Upper lobe of left lung (tissue), 6 donors: Measurements from ENCODE around the gene FARSB. TPM values are rescaled to one million over a fixed set of nuclear protein-coding genes. Genes with fewer than 3 reads are reported as not detected.

ENCODE experiments used
- ATAC-seq, 2 donors: fragments of 200-7000 bp; cut with Tn5 transposase; one replicate each; pipeline ENCODE4 v1.9.1; 2022; ENCODE audit warnings: mild to moderate bottlenecking in 2 of 2, moderate library complexity in 2 of 2; ENCODE audit not compliant: low FRiP score in 2 of 2
- DNase-seq, 2 donors: peaks; one replicate each; pipeline ENCODE4 v3.0.0-alpha.2; 2019 to 2020
- H3K27ac ChIP-seq, 4 donors: fragments of 200-600 bp; sonication (generic); one replicate each; pipeline ENCODE4 v1.5.1; 2016 to 2019
- H3K27me3 ChIP-seq, 4 donors: fragments of 200-600 bp; sonication (generic); one replicate each; pipeline ENCODE4 v1.5.1; 2017 to 2019
- H3K36me3 ChIP-seq, 4 donors: fragments of 200-600 bp; sonication (generic); one replicate each; pipeline ENCODE4 v1.5.1; 2016 to 2019
- H3K4me1 ChIP-seq, 4 donors: fragments of 200-600 bp; sonication (generic); one replicate each; pipeline ENCODE4 v1.5.1; 2018 to 2019
- H3K4me3 ChIP-seq, 4 donors: fragments of 200-600 bp; sonication (generic); one replicate each; pipeline ENCODE4 v1.5.1; 2017 to 2019; ENCODE audit warnings: mild to moderate bottlenecking in 2 of 4, moderate library complexity in 1 of 4
- H3K9me3 ChIP-seq, 4 donors: fragments of 200-600 bp; sonication (generic); one replicate each; pipeline ENCODE4 v1.5.1; 2018 to 2019
- CTCF ChIP-seq, 6 experiments: fragments of 450-650 bp in 4 of 6; fragments of 200-600 bp in 2 of 6; sonication (generic) in 2 of 6; IDR thresholded peaks; one replicate each; pipeline ENCODE4 v1.5.1; 2016 to 2019; ENCODE audit warnings: antibody characterized with exemption in 6 of 6
- EP300 ChIP-seq, 4 donors: sonication (generic); formaldehyde crosslinking; IDR thresholded peaks; one replicate each; pipeline ENCODE4 v1.5.1; 2017; ENCODE audit warnings: antibody characterized with exemption in 4 of 4, control low read depth in 2 of 4
- POLR2A ChIP-seq, 4 donors: fragments of 450-650 bp; IDR thresholded peaks; one replicate each; pipeline ENCODE4 v1.5.1; 2016 to 2017; ENCODE audit warnings: antibody characterized with exemption in 4 of 4, mild to moderate bottlenecking in 2 of 4
- POLR2AphosphoS5 ChIP-seq, 2 donors: sonication (generic); formaldehyde crosslinking; IDR thresholded peaks; one replicate each; pipeline ENCODE4 v1.5.1; 2017; ENCODE audit warnings: antibody characterized with exemption in 2 of 2
- WGBS, 2 donors: methylation state at CpG; one replicate each; pipeline ENCODE4 v1.1.5; 2017 to 2018; 5-methylcytosine and 5-hydroxymethylcytosine counted together
- total RNA-seq, 6 donors: library from RNA; depleted of rRNA in 4 of 6; stranded (reverse); fragments of >200 nt in 4 of 6; gene quantifications; one replicate each; pipeline versions ENCODE4 v1.1.0 to v1.2.1, GENCODE V29; 2016 to 2021
- donor health status: DM: no; HTN: no; CAD: no; lungs with moderate emphysema.
- donor health status: DM: no; HTN: yes; CAD: no; lungs with severe emphysema.

Gene FARSB
- total RNA-seq, 6 donors from 2014 or later: 2.0 to 12.5 (median 10.2) TPM

DNA sequence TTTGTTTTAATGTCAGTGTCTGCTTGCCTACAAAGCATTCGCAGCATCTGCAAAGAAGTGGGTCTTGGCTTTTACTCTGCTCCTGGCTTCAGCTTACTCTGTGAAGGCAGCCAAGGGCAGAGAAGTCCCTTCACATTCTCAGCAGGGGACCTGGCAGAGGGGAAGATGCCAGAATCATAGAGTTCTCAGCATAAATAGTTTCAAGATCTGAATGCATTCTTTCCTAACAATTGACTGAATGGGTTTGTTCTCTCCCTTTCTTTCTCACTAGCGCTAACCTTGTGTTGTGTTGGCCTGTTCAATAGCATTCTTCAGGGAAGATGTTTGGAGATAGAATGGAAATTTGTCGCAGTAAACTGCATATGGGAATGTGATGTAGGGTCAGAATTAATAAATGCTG, 106.9 kb downstream of the FARSB start:
- Histone ChIP-seq H3K4me3 (no peak overlapping the region), H3K4me1 (peaks cover 0 to 3% (median 0%) of the 10 kb centered on the region in 4 donors), H3K27ac (no peak overlapping the region), H3K36me3 (no peaks in the 10 kb centered on the region), H3K27me3 (no peaks in the 10 kb centered on the region), H3K9me3 (no peaks in the 10 kb centered on the region)
- 72 to 75% methylated on average over 3 of the region's 3 CpGs for WGBS, 2 donors
- ATAC-seq: no peak
- no peak for TF ChIP-seq CTCF (IDR thresholded peaks at IDR 0.05)
- no peak for TF ChIP-seq POLR2A (IDR thresholded peaks at IDR 0.05)
- no peak for TF ChIP-seq EP300 (IDR thresholded peaks at IDR 0.05)
- TF ChIP-seq POLR2AphosphoS5 (IDR thresholded peaks at IDR 0.05): no peak
- DNase-seq: no peak

GRCh38 chr2:222547083-222547482, 108.8 kb downstream of the FARSB start:
- Histone ChIP-seq H3K4me1 (peaks cover 0 to 3% (median 0%) of the 10 kb centered on the region in 4 donors), H3K27me3 (no peaks in the 10 kb centered on the region), H3K36me3 (no peaks in the 10 kb centered on the region), H3K9me3 (no peaks in the 10 kb centered on the region), H3K4me3 (no peak overlapping the region), H3K27ac (no peak overlapping the region)
- DNase-seq: no peak
- no peak for TF ChIP-seq POLR2AphosphoS5 (IDR thresholded peaks at IDR 0.05)
- TF ChIP-seq CTCF (IDR thresholded peaks at IDR 0.05): no peak
- no peak for TF ChIP-seq EP300 (IDR thresholded peaks at IDR 0.05)
- TF ChIP-seq POLR2A (IDR thresholded peaks at IDR 0.05): no peak
- no peak for ATAC-seq
- 80 to 85% methylated on average over 5 of the region's 5 CpGs for WGBS, 2 donors

- no peaks in the 10 kb centered on the region for H3K9me3 ChIP-seq
- H3K36me3 ChIP-seq: no peaks in the 10 kb centered on the region
- H3K4me1 ChIP-seq: peaks cover 0 to 3% (median 0%) of the 10 kb centered on the region in 4 donors
- 66 to 77% methylated on average over 6 of the region's 6 CpGs for whole genome bisulfite sequencing, 2 donors
- no peak overlapping the region for H3K27ac ChIP-seq
- TF ChIP-seq POLR2A (IDR thresholded peaks at IDR 0.05) (no peak), EP300 (IDR thresholded peaks at IDR 0.05) (no peak)
- H3K27me3 ChIP-seq: no peaks in the 10 kb centered on the region
- no peak for DNase-seq
- no peak overlapping the region for H3K4me3 ChIP-seq
- no peak for ATAC-seq
Measured at GRCh38 chr2:222545823-222546795, 109.8 kb downstream of the FARSB start.

- TF ChIP-seq EP300 (IDR thresholded peaks at IDR 0.05) (no peak), POLR2AphosphoS5 (IDR thresholded peaks at IDR 0.05) (no peak), POLR2A (IDR thresholded peaks at IDR 0.05) (no peak), CTCF (IDR thresholded peaks at IDR 0.05) (no peak)
- Histone ChIP-seq H3K9me3 (no peaks in the 10 kb centered on the region), H3K4me3 (no peak overlapping the region), H3K27ac (no peak overlapping the region), H3K4me1 (peaks cover 0 to 3% (median 0%) of the 10 kb centered on the region in 4 donors), H3K27me3 (no peaks in the 10 kb centered on the region), H3K36me3 (no peaks in the 10 kb centered on the region)
- no peak for DNase-seq
- WGBS, 2 donors: 69 to 77% methylated on average over 1 of the region's 1 CpG
- no peak for ATAC-seq
Measured at GRCh38 chr2:222544661-222545060, 111.2 kb downstream of the FARSB start.

DNA sequence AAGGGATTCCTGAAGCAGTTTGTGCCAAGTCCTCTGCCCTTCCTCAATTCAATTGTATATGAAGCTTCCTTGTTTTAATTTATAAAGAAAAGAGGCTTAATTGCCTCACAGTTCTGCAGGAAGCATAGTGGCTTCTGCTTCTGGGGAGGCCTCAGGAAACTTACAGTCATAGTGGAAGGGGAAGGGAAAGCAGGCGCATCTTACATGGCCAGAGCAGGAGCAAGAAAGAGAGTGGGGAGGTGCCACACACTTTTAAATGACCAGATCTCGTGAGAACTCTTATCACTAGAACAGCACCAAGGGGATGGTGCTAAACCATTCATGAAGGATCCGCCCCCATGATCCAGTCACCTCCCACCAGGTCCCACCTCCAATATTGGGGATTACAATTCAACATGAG, 117.4 kb downstream of the FARSB start:
- Histone ChIP-seq H3K9me3 (no peaks in the 10 kb centered on the region), H3K36me3 (no peaks in the 10 kb centered on the region), H3K4me1 (no peaks in the 10 kb centered on the region), H3K27me3 (no peaks in the 10 kb centered on the region), H3K27ac (no peak overlapping the region), H3K4me3 (no peak overlapping the region)
- DNase-seq (no peak), ATAC-seq (no peak)
- 82 to 93% methylated on average over 3 of the region's 3 CpGs for WGBS, 2 donors
- TF ChIP-seq CTCF (IDR thresholded peaks at IDR 0.05): no peak
- TF ChIP-seq POLR2A (IDR thresholded peaks at IDR 0.05): no peak
- no peak for TF ChIP-seq EP300 (IDR thresholded peaks at IDR 0.05)
- no peak for TF ChIP-seq POLR2AphosphoS5 (IDR thresholded peaks at IDR 0.05)
